Calu3 (cell line): Measurements from ENCODE around the gene TDRD9. TPM values are rescaled to one million over a fixed set of nuclear protein-coding genes. Genes with fewer than 3 reads are reported as not detected.

ENCODE experiments used
- BruUV-seq: library from RNA; stranded (reverse); fragments of 400-500 nt; replicated peaks from 2 replicates; lab custom pipeline; 2021; lab: Mats Ljungman, UMichigan
- CTCF ChIA-PET: fragments of 300-600 bp; sonication (Branson Sonifier 250); formaldehyde crosslinking; loops from one replicate; lab custom pipeline; 2022; ENCODE audit warnings: antibody characterized with exemption; lab: Charles Lee
- DNase-seq: peaks from one replicate; pipeline ENCODE4 v3.0.0; 2022
- H3K27ac Mint-ChIP-seq: one replicate; pipeline ENCODE4 v1.8.0; 2022; ENCODE audit warnings: mixed read lengths; ENCODE audit not compliant: unreplicated experiment
- H3K27me3 Mint-ChIP-seq: one replicate; pipeline ENCODE4 v1.8.0; 2022; ENCODE audit warnings: mixed read lengths; ENCODE audit not compliant: unreplicated experiment
- H3K36me3 Mint-ChIP-seq: one replicate; pipeline ENCODE4 v1.8.0; 2022; ENCODE audit warnings: mild to moderate bottlenecking, moderate library complexity, mixed read lengths; ENCODE audit not compliant: insufficient read depth, unreplicated experiment
- H3K4me1 Mint-ChIP-seq: one replicate; pipeline ENCODE4 v1.8.0; 2022; ENCODE audit warnings: mild to moderate bottlenecking, low read depth, mixed read lengths; ENCODE audit not compliant: unreplicated experiment
- H3K4me3 Mint-ChIP-seq: one replicate; pipeline ENCODE4 v1.8.0; 2022; ENCODE audit warnings: mild to moderate bottlenecking, low read depth, moderate library complexity, mixed read lengths; ENCODE audit not compliant: unreplicated experiment
- H3K9me3 Mint-ChIP-seq: one replicate; pipeline ENCODE4 v1.8.0; 2022; ENCODE audit warnings: low read depth, mixed read lengths; ENCODE audit not compliant: unreplicated experiment
- intact Hi-C: fragments of 100-400 bp; cut with micrococcal nuclease; formaldehyde crosslinking; loops from one replicate; pipeline ENCODE4 v1.10.0; 2022; ENCODE audit not compliant: unreplicated experiment
- total RNA-seq: library from RNA; stranded (reverse); gene quantifications from 2 replicates; pipeline ENCODE4 v1.2.3, GENCODE V29; 2022
- TF ChIP-seq, protein P1 (sequence below): fragments of 200-600 bp; IDR thresholded peaks from one replicate; pipeline ENCODE4 v1.8.0; 2022; ENCODE audit warnings: antibody characterized with exemption; ENCODE audit not compliant: unreplicated experiment

Gene TDRD9
- total RNA-seq, 1 experiment from 2014 or later, result not detected

GRCh38 chr14:104091061-104091926 lies 163.0 kb downstream of the TDRD9 start:
- Mint-ChIP-seq H3K27me3 (peaks cover 33% of the 10 kb centered on the region), H3K4me1 (peaks cover 8% of the 10 kb centered on the region), H3K27ac (no peak overlapping the region), H3K36me3 (no peaks in the 10 kb centered on the region), H3K9me3 (no peaks in the 10 kb centered on the region), H3K4me3 (no peak overlapping the region)
- intact Hi-C loops, result no loop called here
- DNase-seq, result no peak
- BruUV-seq, result no TSS peak
- CTCF ChIA-PET, result no interaction called here
- TF ChIP-seq, protein P1, sequence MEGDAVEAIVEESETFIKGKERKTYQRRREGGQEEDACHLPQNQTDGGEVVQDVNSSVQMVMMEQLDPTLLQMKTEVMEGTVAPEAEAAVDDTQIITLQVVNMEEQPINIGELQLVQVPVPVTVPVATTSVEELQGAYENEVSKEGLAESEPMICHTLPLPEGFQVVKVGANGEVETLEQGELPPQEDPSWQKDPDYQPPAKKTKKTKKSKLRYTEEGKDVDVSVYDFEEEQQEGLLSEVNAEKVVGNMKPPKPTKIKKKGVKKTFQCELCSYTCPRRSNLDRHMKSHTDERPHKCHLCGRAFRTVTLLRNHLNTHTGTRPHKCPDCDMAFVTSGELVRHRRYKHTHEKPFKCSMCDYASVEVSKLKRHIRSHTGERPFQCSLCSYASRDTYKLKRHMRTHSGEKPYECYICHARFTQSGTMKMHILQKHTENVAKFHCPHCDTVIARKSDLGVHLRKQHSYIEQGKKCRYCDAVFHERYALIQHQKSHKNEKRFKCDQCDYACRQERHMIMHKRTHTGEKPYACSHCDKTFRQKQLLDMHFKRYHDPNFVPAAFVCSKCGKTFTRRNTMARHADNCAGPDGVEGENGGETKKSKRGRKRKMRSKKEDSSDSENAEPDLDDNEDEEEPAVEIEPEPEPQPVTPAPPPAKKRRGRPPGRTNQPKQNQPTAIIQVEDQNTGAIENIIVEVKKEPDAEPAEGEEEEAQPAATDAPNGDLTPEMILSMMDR, result no peak

- TF ChIP-seq, protein P1, result no peak
- no TSS peak for BruUV-seq
- intact Hi-C loops, result no loop called here
- Mint-ChIP-seq H3K4me3 (no peak overlapping the region), H3K27ac (no peak overlapping the region), H3K36me3 (no peaks in the 10 kb centered on the region), H3K9me3 (no peaks in the 10 kb centered on the region), H3K27me3 (peaks cover 30% of the 10 kb centered on the region), H3K4me1 (peaks cover 8% of the 10 kb centered on the region)
- no peak for DNase-seq
- CTCF ChIA-PET, result interaction anchor here (0.7 kb wide), 1 partner anchor 115 kb away, joined by 3 read pairs; no protein-coding TSS in a partner anchor
Observed at GRCh38 chr14:104091927-104092771, 163.9 kb downstream of the TDRD9 start.

- TF ChIP-seq, protein P1, result no peak
- BruUV-seq, result no TSS peak
- Mint-ChIP-seq H3K27me3 (peaks cover 28% of the 10 kb centered on the region), H3K9me3 (no peaks in the 10 kb centered on the region), H3K4me3 (no peak overlapping the region), H3K27ac (no peak overlapping the region), H3K36me3 (no peaks in the 10 kb centered on the region), H3K4me1 (peaks cover 8% of the 10 kb centered on the region)
- intact Hi-C loops, result no loop called here
- no peak for DNase-seq
- CTCF ChIA-PET, result interaction anchor here (0.5 to 0.7 kb wide), 2 partner anchors 116 to 397 kb away, joined by 3 to 6 read pairs; no protein-coding TSS in a partner anchor
Observed at GRCh38 chr14:104092931-104093365, 164.7 kb downstream of the TDRD9 start.

DNA sequence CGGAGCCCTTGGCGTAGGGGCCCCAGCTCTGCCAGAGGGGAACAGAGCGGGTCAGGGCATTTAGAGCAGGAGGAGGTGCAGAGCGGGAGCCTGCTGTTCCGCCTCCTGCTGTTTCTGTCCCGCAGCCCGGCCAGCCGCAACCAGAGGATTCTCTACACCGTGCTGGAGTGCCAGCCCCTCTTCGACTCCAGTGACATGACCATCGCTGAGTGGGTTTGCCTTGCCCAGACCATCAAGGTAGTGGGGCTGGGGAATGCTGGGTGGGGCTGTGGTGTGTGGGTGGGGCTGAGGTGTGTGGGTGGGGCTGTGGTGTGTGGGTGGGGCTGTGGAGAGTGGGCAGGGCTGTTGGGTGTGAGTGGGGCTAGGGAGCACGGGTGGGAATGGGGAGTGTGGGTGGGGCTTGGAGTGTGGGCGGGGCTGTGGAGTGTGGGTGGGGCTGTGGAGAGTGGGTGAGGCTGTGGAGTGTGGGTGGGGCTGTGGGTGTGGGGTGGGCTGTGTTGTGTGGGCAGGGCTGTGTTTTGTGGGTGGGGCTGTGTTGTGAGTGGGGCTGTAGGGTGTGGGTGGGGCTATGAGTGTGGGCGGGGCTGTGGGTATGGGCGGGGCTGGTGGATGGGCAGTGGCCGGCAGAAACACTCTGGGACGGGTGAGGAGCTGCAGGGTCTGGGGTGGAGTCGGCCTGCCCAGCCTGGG lies 165.3 kb downstream of the TDRD9 start:
- no TSS peak for BruUV-seq
- DNase-seq, result no peak
- CTCF ChIA-PET, result interaction anchor here (0.5 to 1.6 kb wide), 5 partner anchors 10 to 396 kb away, joined by 3 to 15 read pairs (median 6); no protein-coding TSS in a partner anchor
- Mint-ChIP-seq H3K4me3 (no peak overlapping the region), H3K27me3 (peaks cover 32% of the 10 kb centered on the region), H3K4me1 (peaks cover 8% of the 10 kb centered on the region), H3K36me3 (no peaks in the 10 kb centered on the region), H3K27ac (no peak overlapping the region), H3K9me3 (no peaks in the 10 kb centered on the region)
- TF ChIP-seq, protein P1, result no peak
- intact Hi-C loops, result loop anchor here (1.0 kb wide), 1 partner anchor 38 kb away; no protein-coding TSS in a partner anchor
